ENCODE results near the gene DMD. TPM values are rescaled to one million over a fixed set of nuclear protein-coding genes. Genes with fewer than 3 reads are reported as not detected.

DMD gene
- total and polyA plus RNA-seq, 2 of the 8 experiments (the other 6 are each of a cell fraction or from before 2014, with no cell fraction given), result 4.8 to 7.4 TPM

- Histone ChIP-seq H3K4ac (replicated peaks; ENCODE audit: insufficient read length, low read depth, low read length) (no peak overlapping the region), H4K8ac (ENCODE audit: extremely low read depth, insufficient read depth, low read length) (no peak overlapping the region), H3K4me1 (replicated peaks in 1 of 4; ENCODE audit: control insufficient read depth in 3 of 4, insufficient read depth in 4 of 4, low read length in 3 of 4) (no peaks in the 10 kb centered on the region), H4K20me1 (replicated peaks in 1 of 2; ENCODE audit: control insufficient read depth in 1 of 2, insufficient read depth in 2 of 2, low read length in 2 of 2) (no peaks in the 10 kb centered on the region), H2BK12ac (ENCODE audit: low read depth, low read length) (no peak overlapping the region), H4K5ac (ENCODE audit: insufficient read length, low read depth, low read length) (no peak overlapping the region), H3K56ac (replicated peaks; ENCODE audit: insufficient read length, low read depth, low read length) (no peak overlapping the region), H2BK120ac (replicated peaks; ENCODE audit: low read depth, low read length) (no peak overlapping the region), H3K79me2 (ENCODE audit: control insufficient read depth in 1 of 2, insufficient read depth in 2 of 2, low read length in 2 of 2) (no peaks in the 10 kb centered on the region), H2BK20ac (ENCODE audit: low read length) (no peak overlapping the region), H3K27ac (ENCODE audit: low read depth, low read length) (no peak overlapping the region), H3K79me1 (ENCODE audit: low read depth, low read length) (no peaks in the 10 kb centered on the region), H3K14ac (ENCODE audit: insufficient read length) (no peak overlapping the region), H3K9me3 (ENCODE audit: insufficient read depth in 2 of 2, low read depth in 1 of 2, low read length in 1 of 2) (no peaks in the 10 kb centered on the region), H4K91ac (replicated peaks; ENCODE audit: insufficient read length, low read length) (no peak overlapping the region), H2BK15ac (ENCODE audit: low read length) (no peak overlapping the region), H3K27me3 (replicated peaks in 1 of 4; ENCODE audit: control insufficient read depth in 3 of 4, extremely low read depth in 1 of 4, insufficient read depth in 3 of 4, low read length in 3 of 4) (no peaks in the 10 kb centered on the region), H3K4me2 (ENCODE audit: insufficient read depth in 1 of 2, low read depth in 2 of 2, low read length in 2 of 2) (no peak overlapping the region), H3K23ac (ENCODE audit: insufficient read length) (no peak overlapping the region), H3K9ac (replicated peaks in 1 of 4; ENCODE audit: extremely low read depth in 1 of 4, low read depth in 3 of 4, low read length in 3 of 4) (no peak overlapping the region), H3K4me3 (ENCODE audit: extremely low read depth in 1 of 4, insufficient read depth in 2 of 4, low read depth in 3 of 4, low read length in 4 of 4) (no peak overlapping the region), H2BK5ac (ENCODE audit: low read depth, low read length) (no peak overlapping the region), H3K36me3 (ENCODE audit: control insufficient read depth in 2 of 4, insufficient read depth in 4 of 4, low read length in 3 of 4) (no peaks in the 10 kb centered on the region), H3K18ac (ENCODE audit: extremely low read depth, low read length) (no peak overlapping the region), H2AK5ac (ENCODE audit: low read depth, low read length) (no peak overlapping the region), H3K23me2 (ENCODE audit: low read depth, low read length) (no peaks in the 10 kb centered on the region), H2AFZ (ENCODE audit: low read length) (no peak overlapping the region)
- DNase-seq (ENCODE audit: low read depth in 1 of 2, low spot score in 2 of 2) (no peak), FAIRE-seq (peak; percentile 13)
- ChIA-PET CTCF (ENCODE audit: partially characterized antibody) (no interaction called here), POLR2A (ENCODE audit: partially characterized antibody) (no interaction called here)
- WGBS, 2 experiments (ENCODE audit: extremely low coverage in 1 of 2, insufficient coverage in 1 of 2, insufficient read length in 1 of 2, insufficient replicate concordance in 2 of 2, low coverage in 1 of 2, low lambda C conversion rate in 2 of 2, missing lambda C conversion rate in 1 of 2), result 85% methylated on average over 5 of the region's 5 CpGs; no CpG with 5 or more reads in 1 of the 2 experiments
- TF ChIP-seq, protein P1, sequence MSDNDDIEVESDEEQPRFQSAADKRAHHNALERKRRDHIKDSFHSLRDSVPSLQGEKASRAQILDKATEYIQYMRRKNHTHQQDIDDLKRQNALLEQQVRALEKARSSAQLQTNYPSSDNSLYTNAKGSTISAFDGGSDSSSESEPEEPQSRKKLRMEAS (IDR thresholded peaks at IDR 0.05), result no peak
- TF ChIP-seq RFX5 (IDR thresholded peaks at IDR 0.05; ENCODE audit: borderline replicate concordance, low read depth, low read length) (no peak), ASH2L (IDR thresholded peaks at IDR 0.05; ENCODE audit: low read length) (no peak), NRF1 (IDR thresholded peaks at IDR 0.05; ENCODE audit: low read depth, low read length) (no peak), CHD2 (IDR thresholded peaks at IDR 0.05; ENCODE audit: low read length) (no peak), CBX8 (IDR thresholded peaks at IDR 0.05; ENCODE audit: borderline replicate concordance, low read depth, low read length) (no peak)
These were observed 1276.4 kb downstream of the DMD start for GRCh38 chrX:31934842-31935370.

All from H1 (cell line).